Measurements from ENCODE around the gene EML1.
"Not testable (repeated sequence)": the region's sequence is repeated elsewhere in the genome, so short reads cannot be mapped to it uniquely, and the experiment has no call there.

Gene EML1

GRCh38 chr14:99931308-99931707 is 138.1 kb downstream of the EML1 start:
- no peak for DNase-seq (ENCODE audit: low read depth in 1 of 2, low spot score in 1 of 2)

GRCh38 chr14:99936056-99936455 is 142.8 kb downstream of the EML1 start:
- no peak for DNase-seq (ENCODE audit: low read depth in 1 of 2, low spot score in 1 of 2)

GRCh38 chr14:99936738-99937474 is 143.7 kb downstream of the EML1 start:
- no peak for DNase-seq (ENCODE audit: low read depth in 1 of 2, low spot score in 1 of 2)

GRCh38 chr14:99937475-99938244 is 144.4 kb downstream of the EML1 start:
- no peak for DNase-seq (ENCODE audit: low read depth in 1 of 2, low spot score in 1 of 2)

GRCh38 chr14:99938376-99938775 is 145.2 kb downstream of the EML1 start:
- DNase-seq (ENCODE audit: low read depth in 1 of 2, low spot score in 1 of 2): no peak

GRCh38 chr14:99938896-99939295 is 145.7 kb downstream of the EML1 start:
- no peak for DNase-seq (ENCODE audit: low read depth in 1 of 2, low spot score in 1 of 2)

- no peak for DNase-seq (ENCODE audit: low read depth in 1 of 2, low spot score in 1 of 2)
Measured at GRCh38 chr14:99939421-99939820, 146.2 kb downstream of the EML1 start.

- DNase-seq (ENCODE audit: low read depth in 1 of 2, low spot score in 1 of 2): no peak
Measured at GRCh38 chr14:99940064-99940463, 146.9 kb downstream of the EML1 start.

- no peak for DNase-seq (ENCODE audit: low read depth in 1 of 2, low spot score in 1 of 2)
Measured at GRCh38 chr14:99941211-99941610, 148.0 kb downstream of the EML1 start.

- no peak for DNase-seq (ENCODE audit: low read depth in 1 of 2, low spot score in 1 of 2)
Measured at GRCh38 chr14:99943620-99944019, 150.4 kb downstream of the EML1 start.

GRCh38 chr14:99944241-99944651 is 151.0 kb downstream of the EML1 start:
- no peak for DNase-seq (ENCODE audit: low read depth in 1 of 2, low spot score in 1 of 2)

- DNase-seq (ENCODE audit: low read depth in 1 of 2, low spot score in 1 of 2): no peak
Measured at GRCh38 chr14:99945732-99946651, 152.8 kb downstream of the EML1 start.

GRCh38 chr14:99946652-99947489 is 153.7 kb downstream of the EML1 start:
- peak; percentile 9 to 44 for DNase-seq (ENCODE audit: low read depth in 1 of 2, low spot score in 1 of 2)

- DNase-seq (ENCODE audit: low read depth in 1 of 2, low spot score in 1 of 2): no peak
Measured at GRCh38 chr14:99947695-99948094, 154.5 kb downstream of the EML1 start.

- not testable (repeated sequence) for DNase-seq (ENCODE audit: low read depth in 1 of 2, low spot score in 1 of 2)
Measured at GRCh38 chr14:99949011-99949732, 156.0 kb downstream of the EML1 start.

- no peak for DNase-seq (ENCODE audit: low read depth in 1 of 2, low spot score in 1 of 2)
Measured at GRCh38 chr14:99950181-99950580, 157.0 kb downstream of the EML1 start.

GRCh38 chr14:99951085-99951484 is 157.9 kb downstream of the EML1 start:
- no peak for DNase-seq (ENCODE audit: low read depth in 1 of 2, low spot score in 1 of 2)

GRCh38 chr14:99952039-99952438 is 158.8 kb downstream of the EML1 start:
- no peak for DNase-seq (ENCODE audit: low read depth in 1 of 2, low spot score in 1 of 2)

- DNase-seq (ENCODE audit: low read depth in 1 of 2, low spot score in 1 of 2): no peak
Measured at GRCh38 chr14:99952453-99952852, 159.2 kb downstream of the EML1 start.

Data from stimulated activated CD4-positive, alpha-beta T cell treated with anti-CD3 and anti-CD28 coated beads, Interleukin-15, amount 100 ng/mL, for 1 hour (primary cell).